CD4-positive, alpha-beta T cell (primary cell): ENCODE results near the gene TTLL10. TPM values are rescaled to one million over a fixed set of nuclear protein-coding genes. Genes with fewer than 3 reads are reported as not detected.

Experiments used
- ATAC-seq: fragments of 200-7000 bp; cut with Tn5 transposase; one replicate; pipeline ENCODE4 v1.10.0; 2022; ENCODE audit warnings: mild to moderate bottlenecking; ENCODE audit not compliant: poor library complexity
- CTCF ChIA-PET: fragments of 350-600 bp; sonication (Branson Sonifier 250); formaldehyde crosslinking; loops from one replicate; lab custom pipeline; 2021; ENCODE audit warnings: antibody characterized with exemption, inconsistent platforms; lab: Charles Lee
- POLR2A ChIA-PET: fragments of 350-600 bp; sonication (Branson Sonifier 250); formaldehyde crosslinking; loops from one replicate; lab custom pipeline; 2021; ENCODE audit warnings: antibody characterized with exemption, inconsistent platforms; lab: Charles Lee
- DNase-seq, 14 experiments: peaks; one replicate each; pipeline ENCODE4 v3.0.0-alpha.2; 2013 to 2020; ENCODE audit warnings: mixed read lengths in 2 of 14
- H3K27ac ChIP-seq, 2 donors: one replicate each; pipeline versions ENCODE4 v1.5.1 to v1.7.0; 2013; ENCODE audit warnings: low read length in 2 of 2, low read depth in 1 of 2, mild to moderate bottlenecking in 1 of 2
- H3K27me3 ChIP-seq, 2 experiments: 1 replicate in 1 of 2; 2 replicates in 1 of 2; pipeline versions ENCODE4 v1.6.1 to v1.7.0; 2013; ENCODE audit warnings: low read length in 2 of 2, control low read depth in 1 of 2, mild to moderate bottlenecking in 1 of 2, moderate library complexity in 1 of 2; ENCODE audit not compliant: insufficient read depth in 2 of 2, control insufficient read depth in 1 of 2
- H3K36me3 ChIP-seq: one replicate; pipeline ENCODE4 v1.6.1; 2013; ENCODE audit warnings: low read length, control low read depth; ENCODE audit not compliant: insufficient read depth
- H3K4me1 ChIP-seq: one replicate; pipeline ENCODE4 v1.6.1; 2013; ENCODE audit warnings: low read length, control low read depth; ENCODE audit not compliant: insufficient read depth
- H3K4me3 ChIP-seq: one replicate; pipeline ENCODE4 v1.5.1; 2013; ENCODE audit warnings: mild to moderate bottlenecking, low read length, moderate library complexity
- H3K9me3 ChIP-seq, 2 experiments: 1 replicate in 1 of 2; 2 replicates in 1 of 2; pipeline versions ENCODE4 v1.6.1 to v1.7.0; 2013; ENCODE audit warnings: low read length in 2 of 2, mild to moderate bottlenecking in 2 of 2, control low read depth in 1 of 2, moderate library complexity in 1 of 2; ENCODE audit not compliant: control insufficient read depth in 1 of 2, insufficient read depth in 1 of 2
- H3K27ac Mint-ChIP-seq: one replicate; pipeline ENCODE4 v1.8.0; 2020; ENCODE audit warnings: mixed read lengths
- H3K27me3 Mint-ChIP-seq: one replicate; pipeline ENCODE4 v1.8.0; 2021; ENCODE audit warnings: mixed read lengths
- H3K36me3 Mint-ChIP-seq: one replicate; pipeline ENCODE4 v1.8.0; 2021; ENCODE audit warnings: low read depth, mixed read lengths
- H3K4me1 Mint-ChIP-seq: one replicate; pipeline ENCODE4 v1.8.0; 2021; ENCODE audit warnings: low read depth, mixed read lengths
- H3K4me3 Mint-ChIP-seq: one replicate; pipeline ENCODE4 v1.8.0; 2020; ENCODE audit warnings: mild to moderate bottlenecking, mixed read lengths
- H3K9me3 Mint-ChIP-seq: one replicate; pipeline ENCODE4 v1.8.0; 2020; ENCODE audit warnings: mixed read lengths
- CTCF ChIP-seq: fragments of 200-600 bp; IDR thresholded peaks from one replicate; pipeline ENCODE4 v1.8.0; 2022; ENCODE audit warnings: antibody characterized with exemption, mild to moderate bottlenecking
- intact Hi-C, 2 experiments: fragments of 100-400 bp; cut with DNase I in 1 of 2; cut with micrococcal nuclease in 1 of 2; formaldehyde crosslinking; loops; one replicate each; pipeline versions ENCODE4 v1.15.1 to v1.9.0; 2023 to 2025; cut with DNase I, micrococcal nuclease
- total RNA-seq, 174 experiments: library from RNA in 2 of 174; stranded (reverse) in 2 of 174; gene quantifications; one replicate each; pipeline ENCODE4 v1.2.3 and lab custom pipeline; 2021 to 2026

The TTLL10 gene
- total RNA-seq, 2 experiments from 2014 or later, result 0.11 to 0.59 TPM

GRCh38 chr1:1204425-1204920, 30.8 kb downstream of the TTLL10 start:
- Mint-ChIP-seq H3K4me1 (peaks cover 18% of the 10 kb centered on the region), H3K9me3 (no peaks in the 10 kb centered on the region), H3K27ac (no peak overlapping the region), H3K4me3 (no peak overlapping the region), H3K36me3 (no peaks in the 10 kb centered on the region), H3K27me3 (no peaks in the 10 kb centered on the region)
- H3K36me3 ChIP-seq, result no peaks in the 10 kb centered on the region
- no peaks in the 10 kb centered on the region for H3K9me3 ChIP-seq
- no peak overlapping the region for H3K4me3 ChIP-seq
- no peaks in the 10 kb centered on the region for H3K27me3 ChIP-seq
- DNase-seq (peak in 2 of 14 experiments; percentile 3 to 34), ATAC-seq (no peak)
- H3K4me1 ChIP-seq, result peaks cover 62% of the 10 kb centered on the region
- POLR2A ChIA-PET, result no interaction called here
- intact Hi-C loops, result no loop called here
- H3K27ac ChIP-seq, result peak overlapping the region in 1 of 2 donors; percentile 52
- CTCF ChIA-PET, result no interaction called here
- TF ChIP-seq CTCF, result no peak

- no peaks in the 10 kb centered on the region for H3K36me3 Mint-ChIP-seq
Observed at GRCh38 chr1:1204998-1205768, 31.5 kb downstream of the TTLL10 start.

GRCh38 chr1:1205769-1206375, 32.2 kb downstream of the TTLL10 start:
- Mint-ChIP-seq H3K4me3 (peak overlapping the region; percentile 69), H3K36me3 (no peaks in the 10 kb centered on the region), H3K9me3 (no peaks in the 10 kb centered on the region), H3K27me3 (no peaks in the 10 kb centered on the region), H3K27ac (no peak overlapping the region), H3K4me1 (peaks cover 19% of the 10 kb centered on the region)
- Histone ChIP-seq H3K4me1 (peaks cover 56% of the 10 kb centered on the region), H3K27me3 (no peaks in the 10 kb centered on the region), H3K9me3 (no peaks in the 10 kb centered on the region), H3K4me3 (peak overlapping the region; percentile 61), H3K27ac (peak overlapping the region in 1 of 2 donors; percentile 52), H3K36me3 (no peaks in the 10 kb centered on the region)
- DNase-seq, result peak in 6 of 14 experiments; percentile 0 to 46 (median 18)
- no peak for TF ChIP-seq CTCF
- intact Hi-C loops, result loop anchor here in 1 of 2 experiments (5.0 kb wide), 1 partner anchor 49 kb away; no protein-coding TSS in a partner anchor
- ATAC-seq, result no peak
- ChIA-PET CTCF (no interaction called here), POLR2A (no interaction called here)

More at GRCh38 chr1:1204998-1205768, 31.5 kb downstream of the TTLL10 start:
- Histone ChIP-seq H3K4me1 (peaks cover 62% of the 10 kb centered on the region), H3K27ac (peak overlapping the region in 1 of 2 donors; percentile 52), H3K4me3 (peak overlapping the region; percentile 61), H3K9me3 (no peaks in the 10 kb centered on the region), H3K27me3 (no peaks in the 10 kb centered on the region), H3K36me3 (no peaks in the 10 kb centered on the region)
- DNase-seq (peak in 5 of 14 experiments; percentile 1 to 34 (median 4)), ATAC-seq (no peak)
- Mint-ChIP-seq H3K4me1 (peaks cover 19% of the 10 kb centered on the region), H3K9me3 (no peaks in the 10 kb centered on the region), H3K27me3 (no peaks in the 10 kb centered on the region), H3K27ac (no peak overlapping the region), H3K4me3 (peak overlapping the region; percentile 51)
- ChIA-PET CTCF (no interaction called here), POLR2A (no interaction called here)
- intact Hi-C loops, result loop anchor here in 1 of 2 experiments (5.0 kb wide), 1 partner anchor 48 kb away; no protein-coding TSS in a partner anchor
- TF ChIP-seq CTCF, result no peak
